Hematopoietic multipotent progenitor cell treated with erythropoietin and hydrocortisone succinate and interleukin-3 and kit ligand, for 8 days (in vitro differentiated cells): ENCODE data around the gene PLEKHA3.
"Not testable (repeated sequence)": the region's sequence is repeated elsewhere in the genome, so short reads cannot be mapped to it uniquely, and the experiment has no call there.

Source experiments
- DNase-seq: peaks from one replicate; pipeline ENCODE4 v3.0.0-alpha.2; 2015

Gene PLEKHA3

DNA sequence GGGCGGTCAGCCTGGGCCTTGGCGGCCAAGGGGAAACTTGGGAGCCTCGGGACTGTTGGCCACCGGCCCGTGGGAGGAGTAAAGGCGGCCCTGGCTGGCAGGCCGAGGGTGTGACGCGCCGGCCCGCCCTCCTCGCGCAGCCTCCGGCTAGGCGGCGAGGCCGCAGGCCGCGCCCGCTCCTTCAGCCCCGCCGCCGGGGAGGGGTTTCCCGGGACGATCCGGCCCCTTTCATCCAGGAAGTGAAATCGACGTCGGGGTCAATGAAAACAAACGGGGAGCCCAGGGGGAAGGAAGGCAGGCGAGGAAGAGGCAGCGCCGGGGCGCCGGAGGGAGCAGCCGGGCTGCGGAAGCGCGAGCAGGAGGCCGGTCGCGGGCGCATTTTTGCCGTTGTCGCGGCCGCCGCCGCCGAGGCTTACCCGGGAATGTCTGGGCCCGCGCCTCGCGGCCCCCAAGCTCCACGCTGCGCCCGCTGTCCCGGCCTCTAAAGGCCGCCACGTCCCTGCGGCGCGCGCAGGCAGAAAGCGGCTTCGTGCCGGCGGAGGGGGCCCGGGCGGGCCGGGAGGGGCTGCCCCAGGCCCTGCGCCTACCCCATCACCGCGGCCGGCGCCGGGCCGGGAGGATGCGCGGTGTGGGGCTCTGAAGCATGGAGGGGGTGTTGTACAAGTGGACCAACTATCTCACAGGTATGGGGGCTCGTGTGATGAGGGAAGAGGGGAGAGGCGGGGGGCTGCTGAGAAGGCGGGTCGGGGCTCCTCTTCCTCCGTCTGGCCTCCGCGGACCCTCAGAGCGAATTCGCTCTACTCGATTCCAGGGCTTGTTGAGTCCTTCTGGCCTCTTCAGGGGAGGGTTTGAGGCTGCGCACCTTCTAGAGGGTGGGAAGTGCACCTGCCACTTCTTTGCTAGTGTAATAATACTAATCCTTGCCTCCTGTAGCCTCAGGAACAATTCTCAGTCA lies at the start of gene PLEKHA3:
Gene PLEKHA3, plus strand, starts transcription at position 231 of the 955 bp plus-strand sequence. Its CDS starts 413 bp downstream, at position 644.
- peak; percentile 93 for DNase-seq

DNA sequence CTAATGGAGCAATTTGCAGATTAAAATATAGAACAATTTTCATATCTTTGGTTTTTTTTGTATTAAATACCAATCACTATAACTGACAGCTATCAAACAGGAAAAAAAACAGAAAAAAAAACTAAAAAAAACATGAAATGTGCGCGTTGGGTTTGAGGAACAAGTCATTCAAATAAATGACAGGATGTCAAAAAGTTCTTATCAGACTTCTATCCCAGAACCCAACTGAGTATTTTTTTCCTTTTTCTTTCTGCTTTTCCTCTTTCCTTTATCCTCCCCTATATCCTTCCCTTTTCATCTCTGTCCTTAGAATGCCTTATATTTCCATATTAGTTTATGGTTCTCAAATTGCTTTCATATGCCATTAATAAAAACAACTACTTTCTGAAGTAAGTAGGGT lies 43.6 kb upstream of the PLEKHA3 start:
- DNase-seq: no peak

DNA sequence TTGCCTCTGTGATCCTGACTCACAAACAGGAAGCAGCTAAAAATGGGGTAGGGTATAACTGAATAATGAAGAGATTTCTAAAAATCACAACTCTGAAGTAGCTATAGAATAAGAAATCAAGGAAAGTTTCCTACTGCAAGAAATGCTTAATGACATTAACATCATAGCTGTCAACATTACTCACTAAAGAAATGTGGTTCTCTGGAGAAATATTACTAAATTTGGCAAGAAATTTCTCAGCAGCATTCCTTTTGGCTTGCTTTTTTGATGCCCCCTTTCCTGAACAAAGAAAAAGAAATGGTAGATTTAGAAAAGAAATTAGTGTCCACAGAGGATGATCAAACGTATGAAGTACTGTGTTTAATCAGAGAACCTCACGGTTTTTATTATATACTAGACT lies 38.8 kb upstream of the PLEKHA3 start:
- no peak for DNase-seq

DNA sequence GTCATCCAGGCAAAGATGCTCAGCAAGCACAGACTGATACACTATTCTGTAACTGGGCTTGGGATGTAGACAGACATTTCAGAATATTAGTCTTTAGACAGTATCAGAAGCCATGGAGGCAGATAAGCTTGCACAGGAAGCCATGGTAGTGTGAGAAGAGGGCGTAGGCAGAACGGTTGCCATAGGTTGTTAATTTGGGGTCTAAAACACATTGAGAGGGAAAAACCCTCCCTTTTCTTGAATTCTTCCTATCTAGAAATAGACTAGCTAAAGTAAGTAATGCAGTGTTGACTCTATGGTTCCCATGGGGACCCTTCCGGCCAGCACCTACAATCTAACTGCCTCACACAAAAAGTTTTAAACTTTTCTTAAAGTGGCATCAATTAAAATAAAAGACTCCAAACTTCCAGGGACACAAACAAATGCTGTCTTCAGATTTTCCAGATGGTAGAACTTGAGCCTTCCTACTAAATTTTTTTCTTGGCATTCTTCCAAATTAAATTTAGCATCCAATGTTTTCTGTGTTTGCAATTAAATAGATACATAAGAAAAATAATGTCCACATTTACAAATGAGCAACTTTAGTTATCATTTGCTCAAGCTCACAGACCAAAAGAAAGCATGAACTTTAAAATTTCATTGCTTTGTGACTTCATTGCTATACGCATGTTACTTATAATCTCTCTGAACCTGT lies 31.1 kb upstream of the PLEKHA3 start:
- DNase-seq: no peak

DNA sequence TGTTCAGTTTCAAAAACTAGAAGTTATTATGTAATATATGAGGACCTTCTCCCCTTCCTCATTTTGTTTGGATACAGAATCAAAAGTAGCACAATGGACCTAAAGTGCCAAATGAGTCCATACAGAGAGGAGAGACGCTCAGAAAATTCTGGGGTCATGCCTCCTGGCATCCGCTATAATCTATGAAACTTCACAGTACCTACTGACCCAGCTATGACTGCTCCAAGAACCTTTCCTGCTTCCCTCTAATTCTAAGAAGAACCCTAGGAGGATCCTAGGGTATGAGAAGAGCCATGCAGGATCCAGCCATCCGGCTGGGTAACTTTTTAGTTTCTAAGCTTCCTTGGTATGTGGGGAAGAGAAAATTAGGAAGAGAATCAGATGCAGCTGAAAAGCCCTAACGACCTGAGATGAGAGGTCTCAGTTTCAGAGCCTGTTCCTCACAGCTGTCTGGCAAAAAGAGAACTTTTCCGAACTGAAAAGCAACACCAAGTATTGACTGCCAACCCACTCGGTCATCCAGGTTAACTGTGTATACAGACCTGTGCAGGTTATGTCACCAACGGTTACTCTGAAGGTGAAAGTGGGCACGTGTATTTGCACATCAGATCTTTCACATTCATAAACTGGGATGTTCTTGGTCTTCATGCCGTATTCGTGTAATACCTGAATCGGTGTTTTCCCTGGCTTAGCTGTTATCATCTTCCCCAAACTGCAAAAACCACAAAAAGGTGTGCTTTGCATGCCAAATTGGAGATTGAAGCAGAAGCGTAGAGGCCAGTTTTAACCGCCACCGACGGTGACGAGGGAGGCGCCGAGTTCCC lies 30.3 kb upstream of the PLEKHA3 start:
- DNase-seq: peak; percentile 28

DNA sequence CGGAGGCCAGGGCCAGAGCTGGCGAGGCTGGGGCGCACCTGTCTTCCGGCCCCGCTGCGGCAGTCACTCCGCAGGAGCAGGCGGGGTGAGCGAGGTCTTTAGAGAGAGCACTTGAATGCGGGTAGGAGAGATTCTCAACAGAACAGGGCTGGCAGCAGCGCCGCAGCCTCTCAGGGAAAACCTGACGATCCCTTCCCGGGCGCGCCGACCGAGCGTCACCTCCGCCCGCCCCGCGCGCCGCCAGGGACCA lies 29.8 kb upstream of the PLEKHA3 start:
- no peak for DNase-seq

DNA sequence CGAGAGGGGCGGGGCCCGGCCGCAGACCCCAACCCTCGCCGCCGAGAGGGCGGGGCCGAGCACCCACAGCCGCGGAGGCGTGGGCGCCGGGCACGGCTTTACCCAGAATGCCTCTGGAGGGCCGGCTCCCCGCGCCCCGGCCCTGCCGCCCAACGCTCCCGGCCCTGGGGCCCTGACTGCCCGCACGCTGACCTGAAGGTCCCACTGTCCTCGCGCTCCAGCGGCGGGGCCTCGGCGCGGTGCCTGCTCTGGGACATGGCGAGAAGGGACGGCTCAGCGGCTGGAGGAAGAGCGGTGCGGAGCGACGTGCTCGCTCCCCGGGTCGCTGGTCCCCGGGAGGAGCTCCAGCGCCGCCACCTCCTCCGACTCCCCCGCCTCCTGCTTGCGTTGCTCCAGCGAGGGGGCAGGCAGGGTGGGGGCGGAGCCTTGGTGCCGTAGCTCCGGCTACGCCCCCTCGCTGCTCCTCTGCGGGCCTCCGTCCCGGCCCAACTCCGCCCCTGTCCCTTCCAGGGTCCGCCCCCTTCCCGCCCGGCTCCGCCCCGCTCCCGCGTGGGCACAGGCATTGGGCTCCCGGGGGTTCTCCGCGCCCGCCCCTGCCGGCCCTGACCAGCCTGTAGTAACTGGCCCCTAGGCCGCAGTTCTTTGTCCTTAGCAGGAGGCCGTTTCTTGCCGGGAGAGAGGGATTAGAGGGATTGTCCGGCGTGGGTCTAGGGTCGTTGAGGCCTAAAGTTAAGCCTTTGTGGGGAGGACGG lies 29.3 kb upstream of the PLEKHA3 start, which contains the start of the genes PJVK and PRKRA:
Gene PJVK, plus strand, starts transcription at position 605 of the 752 bp plus-strand sequence. CDS start 2,032 bp downstream, outside the sequence.
Gene PRKRA, minus strand, starts transcription at position 402 of the 752 bp plus-strand sequence. Its CDS starts 145 bp downstream, at position 257.
- DNase-seq: peak; percentile 93

DNA sequence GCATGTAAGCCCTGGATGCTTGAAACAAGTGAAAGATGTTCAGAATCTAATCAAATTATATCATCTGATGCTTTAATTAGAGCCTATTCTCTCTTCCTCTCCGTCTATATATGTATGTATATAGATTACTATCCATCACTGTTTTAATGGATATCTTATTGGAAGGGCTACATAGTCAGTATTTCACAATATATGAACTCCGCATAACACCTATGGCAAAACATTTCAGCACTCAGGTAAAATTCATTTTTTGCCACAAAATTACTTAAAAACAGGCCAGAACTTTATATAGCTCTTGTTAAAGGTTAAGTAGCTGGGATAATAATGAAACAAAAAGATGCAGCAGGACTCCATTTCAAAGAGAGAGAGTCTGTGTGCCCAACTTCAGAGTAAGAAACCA lies 27.9 kb upstream of the PLEKHA3 start:
- no peak for DNase-seq

DNA sequence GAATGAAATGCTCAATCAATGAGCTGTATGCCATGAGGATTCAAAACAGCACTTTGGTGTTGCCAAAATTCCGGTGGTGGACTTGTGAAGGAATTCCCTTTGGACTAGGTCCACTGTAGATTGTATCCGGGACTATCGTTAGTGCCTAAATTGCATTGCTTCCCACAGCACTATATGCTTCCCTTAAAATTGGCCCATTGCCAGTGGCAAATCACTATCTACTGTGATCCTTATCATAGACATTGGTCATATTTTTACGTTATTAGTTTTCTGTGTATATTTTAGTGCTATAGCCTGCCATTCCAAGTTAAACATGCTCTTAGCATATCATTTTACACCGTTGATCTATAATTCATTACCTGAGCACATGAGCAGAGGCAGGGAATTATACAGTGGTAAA lies 27.4 kb upstream of the PLEKHA3 start:
- DNase-seq: no peak

DNA sequence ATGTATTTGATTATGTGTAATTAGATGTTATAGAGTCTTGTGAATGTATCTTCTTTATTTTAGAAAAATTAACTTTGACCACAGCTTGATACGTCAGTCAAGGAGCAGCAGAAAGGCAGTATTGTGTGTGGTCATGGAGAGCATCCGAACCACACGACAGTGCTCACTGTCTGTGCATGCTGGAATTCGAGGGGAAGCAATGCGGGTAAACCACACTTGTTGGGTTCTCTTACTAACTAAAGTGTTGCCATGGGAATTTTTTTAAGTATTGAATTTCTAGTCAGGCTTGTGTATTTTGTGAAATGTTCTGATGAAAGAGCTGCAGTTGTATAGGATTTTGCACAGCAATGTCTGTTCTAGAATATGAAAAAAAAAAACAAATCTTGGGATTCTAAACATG lies 24.3 kb upstream of the PLEKHA3 start:
- no peak for DNase-seq

DNA sequence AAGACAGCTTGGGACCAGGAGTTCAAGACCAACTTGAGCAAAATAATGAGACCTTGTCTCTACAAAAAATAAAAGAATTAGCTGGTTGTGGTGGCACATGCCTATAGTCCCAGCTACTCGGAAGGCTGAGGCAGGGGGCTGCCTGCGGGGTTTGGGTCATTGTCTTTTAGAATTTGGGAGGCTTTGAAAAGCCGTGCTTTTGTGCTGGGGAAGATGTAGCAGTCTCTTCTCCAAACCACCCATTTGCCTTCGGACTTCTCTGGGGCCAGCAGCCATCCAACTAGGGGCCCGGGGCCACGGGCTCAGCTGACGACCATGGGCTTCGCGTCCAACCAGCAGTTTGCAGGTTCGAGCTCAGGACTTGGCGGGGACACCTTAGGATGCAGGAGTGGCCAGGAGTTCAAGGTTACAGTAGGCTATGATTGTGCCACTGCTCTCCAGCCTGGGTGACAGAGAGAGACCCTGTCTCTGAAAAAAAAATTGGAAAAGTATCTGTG lies 22.8 kb upstream of the PLEKHA3 start:
- DNase-seq: no peak

DNA sequence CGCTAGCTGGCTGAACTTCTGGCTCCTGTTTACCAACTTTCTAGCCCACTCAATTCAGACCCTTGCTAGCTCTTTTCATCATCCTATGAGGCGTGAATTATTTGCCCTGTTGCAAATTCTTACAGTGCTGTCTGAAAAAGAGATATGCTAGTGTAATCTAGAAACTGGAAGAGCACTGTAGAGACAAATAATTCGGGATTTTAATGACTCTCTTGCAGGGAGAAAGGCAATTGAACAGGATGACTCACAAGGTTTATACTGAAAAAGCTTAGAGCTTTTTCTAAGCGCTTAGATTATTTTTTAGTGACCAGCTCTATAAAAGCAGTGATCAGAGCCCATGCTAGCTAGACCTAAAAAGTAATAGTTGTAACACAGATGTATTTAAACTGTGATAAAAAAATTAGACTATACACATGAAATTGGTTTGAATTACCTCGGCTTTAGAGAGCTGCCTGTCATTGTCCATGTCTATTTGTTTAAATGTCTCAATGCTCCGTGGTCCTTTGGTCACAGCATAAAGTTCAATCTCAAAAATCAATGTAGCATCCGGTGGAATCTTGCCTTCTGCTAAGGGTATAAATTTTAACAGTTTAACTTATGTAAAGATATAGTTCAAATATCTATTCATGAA lies 10.9 kb upstream of the PLEKHA3 start:
- no peak for DNase-seq

DNA sequence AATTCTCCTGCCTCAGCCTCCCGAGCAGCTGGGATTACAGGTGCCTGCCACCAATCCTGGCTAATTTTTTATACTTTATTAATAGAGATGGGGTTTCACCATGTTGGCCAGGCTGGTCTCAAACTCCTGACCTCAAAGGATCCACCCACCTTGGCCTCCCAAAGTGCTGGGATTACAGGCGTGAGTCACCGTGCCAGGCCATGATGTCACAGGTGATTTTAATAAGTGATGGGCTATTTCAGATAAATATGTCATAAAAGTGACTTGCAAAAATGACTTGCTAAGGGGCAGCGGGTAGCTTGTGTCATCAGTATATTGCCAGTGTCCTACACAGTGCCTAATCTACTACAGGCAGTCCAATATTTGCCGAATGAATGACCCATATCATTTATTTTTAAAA lies 8.9 kb upstream of the PLEKHA3 start:
- DNase-seq: not testable (repeated sequence)

DNA sequence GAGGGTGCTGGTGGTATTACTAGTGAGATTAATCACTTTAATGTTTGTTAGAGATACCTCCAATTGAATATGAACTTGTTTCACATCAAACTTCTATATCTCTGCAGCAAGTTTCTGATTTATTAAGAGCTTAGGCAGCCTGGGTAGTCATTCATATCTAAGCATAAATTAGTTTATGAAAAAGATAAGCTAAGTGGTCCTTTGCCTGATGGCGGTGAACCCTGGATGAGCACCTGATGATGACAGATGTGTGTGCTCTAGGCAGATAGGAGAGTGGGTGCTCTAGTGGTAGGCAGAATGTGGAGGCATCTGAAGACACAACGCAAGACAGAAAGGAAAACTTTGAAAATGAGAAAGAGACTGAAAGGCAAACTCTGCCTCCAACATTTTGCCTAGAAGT lies 6.9 kb upstream of the PLEKHA3 start:
- peak; percentile 61 for DNase-seq

DNA sequence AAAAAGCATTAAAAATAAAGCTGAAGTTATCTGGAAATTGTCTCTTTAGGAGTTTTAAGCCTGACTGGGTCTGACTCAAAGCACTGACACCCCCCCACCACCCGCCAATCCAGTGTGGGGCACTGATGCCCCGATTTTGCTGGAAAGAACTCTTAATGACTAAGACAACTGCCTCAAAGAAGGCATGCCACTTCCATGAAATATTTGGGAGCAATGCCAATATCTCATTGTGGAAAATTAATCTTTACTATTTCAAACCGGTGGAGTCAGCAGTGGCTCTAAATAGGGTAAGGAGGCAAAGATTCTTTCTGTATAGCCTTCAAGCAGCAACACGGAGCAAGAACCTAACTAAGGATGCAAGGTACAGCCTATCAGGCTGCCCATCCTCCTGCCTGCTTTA lies 6.3 kb upstream of the PLEKHA3 start:
- no peak for DNase-seq

DNA sequence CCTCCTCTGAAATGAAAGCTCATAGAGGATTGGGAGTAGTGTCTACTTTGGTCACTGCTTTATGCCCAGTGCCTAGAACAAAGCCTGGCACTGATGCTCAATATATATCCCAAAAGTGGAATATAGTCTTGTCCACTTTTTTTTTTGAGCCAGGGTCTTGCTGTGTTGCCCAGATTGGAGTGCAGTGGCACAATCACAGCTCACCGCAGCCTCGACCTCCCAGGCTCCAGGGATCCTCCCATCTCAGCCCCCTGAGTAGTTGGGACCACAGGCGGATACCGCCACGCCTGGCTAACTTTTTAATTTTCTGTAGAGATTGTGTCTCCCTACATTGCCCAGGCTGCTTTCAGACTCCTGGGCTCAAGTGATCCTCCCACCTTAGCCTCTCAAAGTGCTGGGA lies 5.7 kb upstream of the PLEKHA3 start:
- no peak for DNase-seq

DNA sequence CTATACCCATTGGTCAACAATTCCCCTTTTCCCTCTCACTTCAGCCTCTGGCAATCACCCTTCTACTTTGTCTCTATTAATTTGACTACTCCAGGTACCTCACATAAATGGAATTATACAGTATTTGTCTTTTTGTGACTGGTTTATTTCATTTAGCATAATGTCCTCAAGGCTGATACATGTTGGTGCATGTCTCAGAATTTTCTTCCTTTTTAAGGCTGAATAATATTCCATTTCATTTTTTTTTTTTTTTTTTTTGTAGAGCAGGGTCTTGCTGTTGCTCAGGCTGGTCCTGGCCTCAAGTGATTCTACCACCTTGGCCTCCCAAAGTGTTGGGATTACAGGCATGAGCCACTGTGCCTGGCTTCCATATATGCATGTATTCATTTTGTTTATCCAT lies 3.8 kb upstream of the PLEKHA3 start:
- DNase-seq: no peak

DNA sequence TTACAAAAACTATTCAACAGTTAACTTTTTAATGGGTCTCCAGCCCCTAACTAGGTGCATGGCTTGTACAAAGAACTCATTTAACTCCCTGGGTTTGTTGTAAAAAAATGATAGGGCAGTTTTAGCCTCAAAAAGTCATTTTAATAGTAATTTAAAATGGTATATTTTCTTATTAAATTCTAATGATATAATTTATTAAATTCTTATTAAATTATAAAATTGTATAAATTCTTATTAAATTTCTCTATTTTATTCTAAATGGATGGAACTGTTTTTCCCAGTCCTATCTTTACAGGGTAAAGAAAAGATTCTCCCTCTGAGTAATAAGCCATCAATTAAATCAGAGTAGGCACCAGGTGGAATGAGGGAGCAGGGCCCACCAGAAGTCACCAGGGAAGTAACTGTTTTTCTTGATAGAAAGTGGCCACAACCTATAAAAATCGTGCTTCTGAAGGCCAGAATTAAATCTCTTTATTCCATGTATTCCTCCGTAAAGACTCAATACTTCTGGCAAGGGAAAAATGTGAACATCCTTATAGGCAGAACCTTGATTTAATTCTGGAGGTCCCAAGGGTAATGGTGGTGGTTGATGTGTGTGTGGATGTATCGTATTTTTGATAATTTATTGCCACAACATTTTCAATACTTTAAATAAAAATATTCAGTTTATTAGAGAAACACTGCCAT lies 2.7 kb upstream of the PLEKHA3 start:
- no peak for DNase-seq

DNA sequence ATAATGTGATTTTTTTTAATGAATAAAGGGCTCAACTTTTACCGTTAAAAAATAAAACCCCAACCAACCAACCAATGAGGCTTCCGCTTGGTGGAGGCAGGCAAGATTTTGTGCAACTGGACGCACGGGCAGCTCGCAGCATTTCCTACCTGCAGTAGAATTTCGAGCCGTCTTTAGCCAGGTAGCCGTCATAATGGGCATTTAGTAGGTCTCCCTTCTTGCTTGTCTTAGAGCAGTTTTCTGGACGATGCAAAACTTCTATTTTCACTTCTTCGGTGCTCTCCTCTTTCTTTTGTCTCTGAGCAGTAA lies 2.2 kb upstream of the PLEKHA3 start:
- no peak for DNase-seq

DNA sequence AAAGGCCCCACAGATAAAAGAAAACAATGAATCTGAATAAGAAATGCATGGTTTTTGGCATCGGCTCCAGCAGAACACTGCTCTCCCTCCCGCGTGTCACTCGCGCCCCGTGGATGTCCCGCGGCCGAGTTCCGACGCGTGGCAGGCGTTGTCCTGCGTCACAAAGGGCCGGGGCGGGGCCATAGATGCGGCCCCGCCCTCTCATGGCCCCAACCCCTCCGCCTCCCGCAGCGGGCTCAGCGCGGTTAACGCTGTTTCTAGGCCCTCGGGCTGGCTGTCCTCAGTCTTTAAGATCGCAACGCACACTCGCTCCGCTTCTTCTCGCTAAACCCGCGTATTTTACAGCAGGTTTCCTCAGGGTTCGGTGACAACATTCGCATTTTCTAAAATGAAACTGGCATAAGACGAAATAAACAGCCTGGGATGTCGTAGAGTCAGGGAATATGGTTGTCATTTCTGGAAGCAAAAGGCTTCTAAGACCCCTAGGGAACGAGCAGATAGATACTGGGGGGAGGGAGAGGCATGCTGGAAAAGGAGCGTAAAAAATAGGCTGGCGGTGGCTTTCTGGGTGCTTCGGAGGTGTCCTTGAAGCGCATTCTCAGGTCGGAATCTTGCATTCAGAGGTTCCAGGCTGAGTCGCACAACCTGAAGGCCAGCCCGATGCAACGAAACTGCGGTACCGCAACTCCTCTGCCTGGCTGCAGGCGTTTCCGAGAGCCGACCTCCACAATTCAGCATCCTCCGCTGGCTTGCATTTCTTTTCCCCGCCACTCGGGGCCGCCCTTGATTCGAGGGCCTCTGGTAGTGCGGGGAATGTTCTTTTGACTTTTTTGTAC lies 1.6 kb upstream of the PLEKHA3 start, which contains the start of gene FKBP7:
Gene FKBP7, minus strand, starts transcription at position 162 of the 836 bp plus-strand sequence. Its CDS starts 101 bp downstream, at position 61.
- peak; percentile 86 for DNase-seq
